HepG2 (cell line): ENCODE data around the gene CDT1. TPM values are rescaled to one million over a fixed set of nuclear protein-coding genes. Genes with fewer than 3 reads are reported as not detected.

Experiments
- HNF1A ChIP-seq, 2 experiments: sonication (generic) in 1 of 2; formaldehyde crosslinking in 1 of 2; IDR thresholded peaks; 2 replicates each; pipeline versions ENCODE4 v1.4.0 to v1.6.1; 2016 to 2020; ENCODE audit warnings: borderline replicate concordance in 1 of 2, low read depth in 1 of 2, mild to moderate bottlenecking in 1 of 2, missing genetic modification reagents in 1 of 2
- HNRNPLL ChIP-seq: fragments of 200-400 bp; formaldehyde crosslinking; IDR thresholded peaks from 2 replicates; pipeline ENCODE4 v1.6.1; 2017; ENCODE audit warnings: mild to moderate bottlenecking, low read depth, low read length; ENCODE audit not compliant: poor library complexity, severe bottlenecking
- KDM6A ChIP-seq: IDR thresholded peaks from 2 replicates; pipeline ENCODE4 v1.6.1; 2016; ENCODE audit warnings: low read depth
- NCOA1 ChIP-seq: sonication (generic); formaldehyde crosslinking; IDR thresholded peaks from 2 replicates; pipeline ENCODE4 v1.9.0; 2021; ENCODE audit warnings: missing genetic modification reagents
- PAXIP1 ChIP-seq: sonication (generic); formaldehyde crosslinking; conservative IDR thresholded peaks from 2 replicates; pipeline ENCODE4 v1.4.0; 2020; ENCODE audit warnings: mild to moderate bottlenecking, missing genetic modification reagents, moderate library complexity
- RFXANK ChIP-seq: IDR thresholded peaks from 2 replicates; pipeline ENCODE4 v1.6.1; 2016
- SAFB2 ChIP-seq: sonication (generic); formaldehyde crosslinking; IDR thresholded peaks from 2 replicates; pipeline ENCODE4 v1.5.1; 2020; ENCODE audit warnings: missing genetic modification reagents, low read depth, mild to moderate bottlenecking, borderline replicate concordance
- SCMH1 ChIP-seq: sonication (generic); formaldehyde crosslinking; IDR thresholded peaks from 2 replicates; pipeline ENCODE4 v1.9.0; 2021; ENCODE audit warnings: missing genetic modification reagents, mild to moderate bottlenecking, borderline replicate concordance
- SNAPC2 ChIP-seq: sonication (generic); formaldehyde crosslinking; IDR thresholded peaks from 2 replicates; pipeline ENCODE4 v1.8.1; 2022; ENCODE audit warnings: mild to moderate bottlenecking, missing genetic modification reagents
- SP1 ChIP-seq, 2 experiments: fragments of 450-650 bp in 1 of 2; sonication (generic) in 1 of 2; formaldehyde crosslinking in 1 of 2; IDR thresholded peaks; 2 replicates each; pipeline versions ENCODE4 v1.4.0 to v1.6.1; 2016 to 2020; ENCODE audit warnings: missing genetic modification reagents in 1 of 2
- SP5 ChIP-seq: IDR thresholded peaks from 2 replicates; pipeline ENCODE4 v1.6.1; 2016; ENCODE audit warnings: low read depth, borderline replicate concordance
- SPEN ChIP-seq: sonication (generic); formaldehyde crosslinking; IDR thresholded peaks from 2 replicates; pipeline ENCODE4 v1.5.1; 2020; ENCODE audit warnings: low read depth, mild to moderate bottlenecking, missing genetic modification reagents
- SRSF4 ChIP-seq: fragments of 200-400 bp; formaldehyde crosslinking; IDR thresholded peaks from one replicate; pipeline ENCODE4 v1.6.1; 2018; ENCODE audit warnings: mild to moderate bottlenecking, low read depth, low read length, moderate library complexity; ENCODE audit not compliant: poor library complexity, severe bottlenecking
- TCF7 ChIP-seq: sonication (generic); IDR thresholded peaks from 2 replicates; pipeline ENCODE4 v1.6.1; 2016; ENCODE audit warnings: antibody characterized with exemption, low read depth
- XRCC5 ChIP-seq: fragments of 200-400 bp; formaldehyde crosslinking; optimal IDR thresholded peaks from 2 replicates; pipeline ENCODE3; 2017; ENCODE audit warnings: mild to moderate bottlenecking, low read length
- ZGPAT ChIP-seq: IDR thresholded peaks from 2 replicates; pipeline ENCODE4 v1.6.1; 2016; ENCODE audit warnings: mild to moderate bottlenecking
- ZNF33A ChIP-seq: sonication (generic); formaldehyde crosslinking; IDR thresholded peaks from 2 replicates; pipeline ENCODE4 v1.5.1; 2020; ENCODE audit warnings: missing genetic modification reagents, mild to moderate bottlenecking, moderate library complexity, borderline replicate concordance
- ZNF556 ChIP-seq: sonication (generic); formaldehyde crosslinking; IDR thresholded peaks from 2 replicates; pipeline ENCODE4 v1.4.0; 2020; ENCODE audit warnings: mild to moderate bottlenecking, missing genetic modification reagents, borderline replicate concordance
- ZNF598 ChIP-seq: sonication (generic); formaldehyde crosslinking; IDR thresholded peaks from 2 replicates; pipeline ENCODE4 v1.5.1; 2020; ENCODE audit warnings: mild to moderate bottlenecking, missing genetic modification reagents, borderline replicate concordance
- ZNF780A ChIP-seq: sonication (generic); formaldehyde crosslinking; IDR thresholded peaks from 2 replicates; pipeline ENCODE4 v1.8.0; 2022; ENCODE audit warnings: mild to moderate bottlenecking, missing genetic modification reagents, moderate library complexity
- polyA plus RNA-seq, 8 experiments: library from polyadenylated mRNA; depleted of rRNA in 3 of 8; stranded (reverse) in 7 of 8; unstranded in 1 of 8; fragments of >200 nt; fragmentation: Illumina TruSeq in 4 of 8; extraction: Trizol in 4 of 8; gene quantifications; 2 replicates each; pipeline versions ENCODE4 v1.2.1 to v1.2.3, GENCODE V29; 2011 to 2016; ENCODE audit warnings: low read depth in 4 of 8, missing spikeins in 1 of 8, mixed read lengths in 1 of 8; ENCODE audit not compliant: insufficient read depth in 1 of 8
- total RNA-seq, 5 experiments: library from RNA; depleted of rRNA; stranded (reverse); fragments of >200 nt; fragmentation: Illumina TruSeq; extraction: Trizol; gene quantifications; 2 replicates each; pipeline ENCODE4 v1.2.3, GENCODE V29; 2016; ENCODE audit warnings: low read depth in 1 of 5

The CDT1 gene
- total and polyA plus RNA-seq, 2 of the 13 experiments (the other 11 are each of a cell fraction or from before 2014, with no cell fraction given), result 23.1 to 23.8 TPM

GRCh38 chr16:88793251-88793954, 10.2 kb upstream of the CDT1 start (continued):
- TF ChIP-seq HNF1A (IDR thresholded peaks at IDR 0.05; ENCODE audit: low read depth), result no peak
- TF ChIP-seq HNF1A (CRISPR knock-in tag; IDR thresholded peaks at IDR 0.05; ENCODE audit: borderline replicate concordance), result peak; percentile 29; the same call in 1 of the 2 replicates
- peak; percentile 30 for TF ChIP-seq HNRNPLL
- peak; percentile 97 for TF ChIP-seq SP5 (CRISPR knock-in tag)
- TF ChIP-seq RFXANK (CRISPR knock-in tag), result no peak
- TF ChIP-seq PAXIP1 (CRISPR knock-in tag), result peak; percentile 92
- TF ChIP-seq SCMH1 (CRISPR knock-in tag), result no peak
- TF ChIP-seq ZNF33A, result no peak
- TF ChIP-seq TCF7, result 0 out of 2 replicates have a peak, but pooled peaks have one; percentile 19
- TF ChIP-seq SAFB2 (CRISPR knock-in tag), result no peak
- TF ChIP-seq SRSF4, result no peak
- TF ChIP-seq SPEN (CRISPR knock-in tag), result peak; percentile 43; the same call in 1 of the 2 replicates
- 0 out of 2 replicates have a peak, but pooled peaks have one; percentile 32 for TF ChIP-seq ZNF780A (CRISPR knock-in tag)
- peak; percentile 77; the same call in 1 of the 2 replicates for TF ChIP-seq ZNF598 (CRISPR knock-in tag)
- peak; percentile 56; the same call in 1 of the 2 replicates for TF ChIP-seq KDM6A (CRISPR knock-in tag)
- TF ChIP-seq XRCC5, result peak; percentile 15
- peak; percentile 68; the same call in 1 of the 2 replicates for TF ChIP-seq ZNF556 (CRISPR knock-in tag)
- no peak for TF ChIP-seq NCOA1 (CRISPR knock-in tag)
- TF ChIP-seq SNAPC2 (CRISPR knock-in tag), result no peak
- TF ChIP-seq ZGPAT (CRISPR knock-in tag), result 0 out of 2 replicates have a peak, but pooled peaks have one; percentile 48
- TF ChIP-seq SP1 (IDR thresholded peaks at IDR 0.05), result no peak
- peak; percentile 51 for TF ChIP-seq SP1 (CRISPR knock-in tag; IDR thresholded peaks at IDR 0.05)
